NT2/D1 (cell line): Measurements from ENCODE around the gene FBLN2.

Source experiments
- DNase-seq: peaks from one replicate; pipeline ENCODE4 v3.0.0-alpha.2; 2011; ENCODE audit warnings: low read depth, low spot score
- H3K27me3 ChIP-seq: 2 replicates; pipeline ENCODE4 v1.6.0; 2011; ENCODE audit warnings: mild to moderate bottlenecking; ENCODE audit not compliant: insufficient read length, insufficient read depth
- H3K36me3 ChIP-seq: 2 replicates; pipeline ENCODE4 v1.6.1; 2011; ENCODE audit warnings: mild to moderate bottlenecking, low read length, mixed read lengths; ENCODE audit not compliant: insufficient read depth, insufficient read length
- H3K4me1 ChIP-seq: 2 replicates; pipeline ENCODE4 v1.5.1; 2011; ENCODE audit not compliant: insufficient read depth, insufficient read length
- H3K4me3 ChIP-seq: 2 replicates; pipeline ENCODE4 v1.5.1; 2011; ENCODE audit warnings: low read depth; ENCODE audit not compliant: insufficient read length
- H3K9ac ChIP-seq: 2 replicates; pipeline ENCODE4 v1.6.0; 2011; ENCODE audit warnings: low read depth; ENCODE audit not compliant: insufficient read length
- H3K9me3 ChIP-seq: 2 replicates; pipeline ENCODE4 v1.5.1; 2011; ENCODE audit warnings: mild to moderate bottlenecking, low read length; ENCODE audit not compliant: insufficient read depth
- SUZ12 ChIP-seq: IDR thresholded peaks from 2 replicates; pipeline ENCODE4 v1.6.1; 2011; ENCODE audit not compliant: insufficient read length, insufficient read depth; ENCODE audit errors: extremely low read depth
- YY1 ChIP-seq: IDR thresholded peaks from 2 replicates; pipeline ENCODE4 v1.6.1; 2011; ENCODE audit not compliant: insufficient read length, insufficient read depth
- ZNF274 ChIP-seq: IDR thresholded peaks from 2 replicates; pipeline ENCODE4 v1.6.1; 2011; ENCODE audit warnings: mild to moderate bottlenecking, low read depth, low read length

Gene FBLN2

GRCh38 chr3:13601692-13602080 lies 52.8 kb downstream of the FBLN2 start:
- H3K36me3 ChIP-seq, result peaks cover 6% of the 10 kb centered on the region
- no peaks in the 10 kb centered on the region for H3K9me3 ChIP-seq
- H3K4me3 ChIP-seq, result no peak overlapping the region
- H3K9ac ChIP-seq, result no peak overlapping the region
- TF ChIP-seq YY1, result no peak
- TF ChIP-seq ZNF274, result no peak
- TF ChIP-seq SUZ12, result no peak
- no peaks in the 10 kb centered on the region for H3K27me3 ChIP-seq
- peaks cover 3% of the 10 kb centered on the region for H3K4me1 ChIP-seq
- no peak for DNase-seq

- H3K4me3 ChIP-seq, result no peak overlapping the region
- no peak overlapping the region for H3K9ac ChIP-seq
- no peaks in the 10 kb centered on the region for H3K4me1 ChIP-seq
- H3K9me3 ChIP-seq, result no peaks in the 10 kb centered on the region
- no peaks in the 10 kb centered on the region for H3K27me3 ChIP-seq
- TF ChIP-seq SUZ12 (no peak), ZNF274 (no peak), YY1 (no peak)
- H3K36me3 ChIP-seq, result peaks cover 17% of the 10 kb centered on the region
- no peak for DNase-seq
Observed at GRCh38 chr3:13605555-13605954, 56.6 kb downstream of the FBLN2 start.

- no peak overlapping the region for H3K4me3 ChIP-seq
- H3K4me1 ChIP-seq, result peaks cover 2% of the 10 kb centered on the region
- no peaks in the 10 kb centered on the region for H3K27me3 ChIP-seq
- H3K9me3 ChIP-seq, result no peaks in the 10 kb centered on the region
- no peak for DNase-seq
- H3K9ac ChIP-seq, result no peak overlapping the region
- peaks cover 19% of the 10 kb centered on the region for H3K36me3 ChIP-seq
- no peak for TF ChIP-seq ZNF274
- no peak for TF ChIP-seq YY1
- no peak for TF ChIP-seq SUZ12
Observed at GRCh38 chr3:13607821-13608597, 59.1 kb downstream of the FBLN2 start.

GRCh38 chr3:13608969-13609725 lies 60.2 kb downstream of the FBLN2 start:
- Histone ChIP-seq H3K36me3 (peaks cover 24% of the 10 kb centered on the region), H3K27me3 (no peaks in the 10 kb centered on the region), H3K4me3 (no peak overlapping the region), H3K9me3 (no peaks in the 10 kb centered on the region), H3K9ac (no peak overlapping the region), H3K4me1 (peaks cover 2% of the 10 kb centered on the region)
- no peak for DNase-seq
- TF ChIP-seq SUZ12 (no peak), ZNF274 (no peak), YY1 (no peak)

GRCh38 chr3:13610006-13610570 lies 61.2 kb downstream of the FBLN2 start:
- Histone ChIP-seq H3K4me3 (no peak overlapping the region), H3K27me3 (no peaks in the 10 kb centered on the region), H3K4me1 (peaks cover 2% of the 10 kb centered on the region), H3K36me3 (peaks cover 30% of the 10 kb centered on the region), H3K9me3 (no peaks in the 10 kb centered on the region), H3K9ac (no peak overlapping the region)
- no peak for DNase-seq
- no peak for TF ChIP-seq SUZ12
- no peak for TF ChIP-seq ZNF274
- no peak for TF ChIP-seq YY1

GRCh38 chr3:13611221-13611620 lies 62.3 kb downstream of the FBLN2 start:
- peaks cover 39% of the 10 kb centered on the region for H3K36me3 ChIP-seq
- no peak for DNase-seq
- no peaks in the 10 kb centered on the region for H3K27me3 ChIP-seq
- H3K4me1 ChIP-seq, result peaks cover 2% of the 10 kb centered on the region
- no peaks in the 10 kb centered on the region for H3K9me3 ChIP-seq
- no peak overlapping the region for H3K4me3 ChIP-seq
- H3K9ac ChIP-seq, result no peak overlapping the region
- TF ChIP-seq ZNF274 (no peak), YY1 (no peak), SUZ12 (no peak)

GRCh38 chr3:13612829-13613228 lies 63.9 kb downstream of the FBLN2 start:
- Histone ChIP-seq H3K9me3 (no peaks in the 10 kb centered on the region), H3K4me1 (peaks cover 2% of the 10 kb centered on the region), H3K9ac (no peak overlapping the region), H3K27me3 (no peaks in the 10 kb centered on the region), H3K4me3 (no peak overlapping the region), H3K36me3 (peaks cover 48% of the 10 kb centered on the region)
- TF ChIP-seq SUZ12, result no peak
- TF ChIP-seq YY1, result no peak
- TF ChIP-seq ZNF274, result no peak
- no peak for DNase-seq
